Endothelial cell (in vitro differentiated cells): Measurements from ENCODE around the gene SYT2. TPM values are rescaled to one million over a fixed set of nuclear protein-coding genes. Genes with fewer than 3 reads are reported as not detected.

Experiments used
- DNase-seq: peaks from one replicate; pipeline ENCODE4 v3.0.0; 2021; ENCODE audit warnings: low spot score
- H3K27ac Mint-ChIP-seq: one replicate; pipeline ENCODE4 v1.8.0; 2021; ENCODE audit warnings: mixed read lengths, inconsistent platforms; ENCODE audit not compliant: unreplicated experiment
- H3K27me3 Mint-ChIP-seq: one replicate; pipeline ENCODE4 v1.8.0; 2021; ENCODE audit warnings: mild to moderate bottlenecking, moderate library complexity, mixed read lengths, inconsistent platforms; ENCODE audit not compliant: unreplicated experiment
- H3K36me3 Mint-ChIP-seq: one replicate; pipeline ENCODE4 v1.8.0; 2021; ENCODE audit warnings: mild to moderate bottlenecking, low read depth, mixed read lengths, inconsistent platforms; ENCODE audit not compliant: unreplicated experiment
- H3K4me1 Mint-ChIP-seq: one replicate; pipeline ENCODE4 v1.8.0; 2021; ENCODE audit warnings: mild to moderate bottlenecking, mixed read lengths, inconsistent platforms; ENCODE audit not compliant: unreplicated experiment
- H3K4me3 Mint-ChIP-seq: one replicate; pipeline ENCODE4 v1.8.0; 2021; ENCODE audit warnings: mild to moderate bottlenecking, mixed read lengths, inconsistent platforms; ENCODE audit not compliant: unreplicated experiment
- H3K9me3 Mint-ChIP-seq: one replicate; pipeline ENCODE4 v1.8.0; 2021; ENCODE audit warnings: mixed read lengths, inconsistent platforms; ENCODE audit not compliant: unreplicated experiment
- total RNA-seq: library from RNA; stranded (reverse); fragmentation: NEBNext Ultra II Directional; extraction: Animal tissue kit (Norgen Biotek cat#: 25700); gene quantifications from one replicate; pipeline ENCODE4 v1.2.1, GENCODE V29; 2021; ENCODE audit not compliant: unreplicated experiment
- TF ChIP-seq, protein P1 (sequence below): fragments of 200-600 bp; sonication (generic); IDR thresholded peaks from one replicate; pipeline ENCODE4 v1.5.0; 2021; ENCODE audit warnings: antibody characterized with exemption; ENCODE audit not compliant: unreplicated experiment

The SYT2 gene
- total RNA-seq, 1 donor from 2014 or later = 0.33 TPM

DNA sequence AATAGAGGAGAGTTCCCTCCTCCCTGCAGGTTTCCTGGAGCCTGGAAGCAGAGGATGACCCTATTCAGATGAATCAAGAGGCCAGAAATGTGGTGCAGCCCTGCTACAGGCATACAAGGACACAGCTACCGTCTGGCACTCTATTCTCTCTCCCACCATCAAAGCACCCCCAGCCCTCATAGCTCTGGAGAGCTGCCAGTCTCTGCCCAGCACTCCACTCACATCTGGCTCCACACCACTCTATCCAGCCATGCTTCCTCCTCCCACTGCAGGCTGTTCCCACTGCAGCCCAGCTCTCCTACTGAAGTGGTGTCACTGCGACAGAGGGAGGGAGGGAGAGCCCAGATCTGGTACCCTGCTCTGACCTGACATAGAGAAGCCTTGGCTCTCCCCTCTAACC is 18.4 kb downstream of the SYT2 start:
- no peak overlapping the region for H3K4me3 Mint-ChIP-seq
- no peaks in the 10 kb centered on the region for H3K4me1 Mint-ChIP-seq
- no peaks in the 10 kb centered on the region for H3K36me3 Mint-ChIP-seq
- DNase-seq = no peak
- H3K27ac Mint-ChIP-seq = no peak overlapping the region
- peaks cover 11% of the 10 kb centered on the region for H3K27me3 Mint-ChIP-seq
- H3K9me3 Mint-ChIP-seq = no peaks in the 10 kb centered on the region
- TF ChIP-seq, protein P1, sequence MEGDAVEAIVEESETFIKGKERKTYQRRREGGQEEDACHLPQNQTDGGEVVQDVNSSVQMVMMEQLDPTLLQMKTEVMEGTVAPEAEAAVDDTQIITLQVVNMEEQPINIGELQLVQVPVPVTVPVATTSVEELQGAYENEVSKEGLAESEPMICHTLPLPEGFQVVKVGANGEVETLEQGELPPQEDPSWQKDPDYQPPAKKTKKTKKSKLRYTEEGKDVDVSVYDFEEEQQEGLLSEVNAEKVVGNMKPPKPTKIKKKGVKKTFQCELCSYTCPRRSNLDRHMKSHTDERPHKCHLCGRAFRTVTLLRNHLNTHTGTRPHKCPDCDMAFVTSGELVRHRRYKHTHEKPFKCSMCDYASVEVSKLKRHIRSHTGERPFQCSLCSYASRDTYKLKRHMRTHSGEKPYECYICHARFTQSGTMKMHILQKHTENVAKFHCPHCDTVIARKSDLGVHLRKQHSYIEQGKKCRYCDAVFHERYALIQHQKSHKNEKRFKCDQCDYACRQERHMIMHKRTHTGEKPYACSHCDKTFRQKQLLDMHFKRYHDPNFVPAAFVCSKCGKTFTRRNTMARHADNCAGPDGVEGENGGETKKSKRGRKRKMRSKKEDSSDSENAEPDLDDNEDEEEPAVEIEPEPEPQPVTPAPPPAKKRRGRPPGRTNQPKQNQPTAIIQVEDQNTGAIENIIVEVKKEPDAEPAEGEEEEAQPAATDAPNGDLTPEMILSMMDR = no peak

DNA sequence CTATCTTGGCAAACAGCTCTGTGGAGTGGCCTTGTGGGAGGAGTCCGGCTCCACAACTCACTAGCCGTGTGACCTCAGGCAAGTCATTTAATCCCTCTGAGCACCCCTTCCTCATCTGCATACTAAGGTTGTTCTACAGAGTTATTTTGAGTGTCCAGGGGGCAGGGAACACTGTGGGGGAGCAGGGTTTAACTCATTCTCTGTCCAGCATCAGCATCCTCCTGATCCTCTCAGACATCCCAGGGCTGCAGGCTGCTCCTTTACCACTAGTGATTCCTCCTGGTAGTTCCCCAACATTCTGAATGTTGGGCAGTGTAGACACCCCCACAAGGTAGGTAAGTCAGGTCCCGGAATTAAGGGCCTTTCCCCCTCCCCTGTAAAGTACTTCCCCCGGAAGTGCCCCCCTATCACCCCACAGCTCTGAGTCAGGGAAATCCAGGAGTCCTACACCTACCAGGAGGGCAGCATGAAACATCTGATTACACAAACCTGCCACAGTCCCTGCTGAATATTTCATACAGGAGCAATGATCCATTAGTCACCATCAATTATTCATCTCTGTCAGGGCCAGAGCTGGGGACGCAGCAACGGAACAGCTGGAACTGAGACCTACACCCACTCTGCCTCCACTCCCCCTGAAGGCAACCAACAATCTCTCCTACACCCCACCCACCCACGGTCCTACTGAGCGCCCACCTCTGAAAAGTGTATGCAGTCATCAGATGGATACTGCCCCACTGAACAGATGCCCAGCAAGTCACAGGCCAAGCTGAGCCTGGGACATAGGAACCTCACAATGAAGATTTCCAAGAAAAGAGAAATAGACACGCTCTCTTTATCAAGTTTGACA is 20.5 kb downstream of the SYT2 start:
- no peak for DNase-seq
- H3K36me3 Mint-ChIP-seq = no peaks in the 10 kb centered on the region
- H3K4me1 Mint-ChIP-seq = peaks cover 9% of the 10 kb centered on the region
- H3K9me3 Mint-ChIP-seq = no peaks in the 10 kb centered on the region
- no peak overlapping the region for H3K4me3 Mint-ChIP-seq
- TF ChIP-seq, protein P1 = no peak
- H3K27me3 Mint-ChIP-seq = peaks cover 9% of the 10 kb centered on the region
- no peak overlapping the region for H3K27ac Mint-ChIP-seq

DNA sequence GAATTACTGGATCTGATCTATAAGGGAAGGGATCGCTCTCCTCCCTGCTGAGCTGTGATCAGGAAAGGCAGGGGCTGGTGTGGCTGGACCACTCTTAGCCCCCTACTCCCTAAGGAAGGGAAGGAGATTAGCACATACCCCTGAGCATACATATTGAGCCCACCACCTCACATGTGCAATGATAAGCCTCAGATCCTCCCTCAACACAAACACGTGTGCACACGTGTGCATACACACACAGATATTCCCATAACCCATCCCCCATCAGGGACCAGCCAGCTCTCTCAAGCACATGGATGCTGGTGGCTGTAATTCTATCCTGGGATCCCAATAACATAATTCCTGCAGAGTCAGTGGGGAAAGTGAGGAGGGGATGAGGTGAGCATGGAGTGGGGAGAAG is 21.2 kb downstream of the SYT2 start:
- Mint-ChIP-seq H3K36me3 (no peaks in the 10 kb centered on the region), H3K9me3 (no peaks in the 10 kb centered on the region), H3K4me1 (peaks cover 11% of the 10 kb centered on the region), H3K27ac (no peak overlapping the region), H3K27me3 (peaks cover 9% of the 10 kb centered on the region), H3K4me3 (no peak overlapping the region)
- TF ChIP-seq, protein P1 = no peak
- no peak for DNase-seq

DNA sequence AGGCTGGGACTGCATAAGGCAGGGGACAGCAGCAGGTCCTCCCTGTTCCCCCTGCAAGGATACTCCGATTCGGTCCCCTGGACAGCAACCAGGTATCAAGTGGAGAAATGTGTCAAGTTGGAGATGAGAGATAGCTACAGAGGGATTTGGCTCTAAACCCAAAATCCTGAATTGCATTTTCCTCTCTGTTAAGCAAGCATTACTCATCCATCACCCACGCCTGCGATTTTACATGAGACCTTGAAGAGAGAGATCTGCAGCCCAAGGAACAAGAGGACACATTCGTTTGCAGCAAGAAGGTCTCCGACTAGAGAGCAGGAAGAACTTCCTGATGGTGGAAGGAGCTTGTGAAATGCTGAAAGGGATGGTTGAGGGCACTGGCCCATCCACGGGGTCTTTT is 21.9 kb downstream of the SYT2 start:
- H3K27me3 Mint-ChIP-seq = peaks cover 9% of the 10 kb centered on the region

DNA sequence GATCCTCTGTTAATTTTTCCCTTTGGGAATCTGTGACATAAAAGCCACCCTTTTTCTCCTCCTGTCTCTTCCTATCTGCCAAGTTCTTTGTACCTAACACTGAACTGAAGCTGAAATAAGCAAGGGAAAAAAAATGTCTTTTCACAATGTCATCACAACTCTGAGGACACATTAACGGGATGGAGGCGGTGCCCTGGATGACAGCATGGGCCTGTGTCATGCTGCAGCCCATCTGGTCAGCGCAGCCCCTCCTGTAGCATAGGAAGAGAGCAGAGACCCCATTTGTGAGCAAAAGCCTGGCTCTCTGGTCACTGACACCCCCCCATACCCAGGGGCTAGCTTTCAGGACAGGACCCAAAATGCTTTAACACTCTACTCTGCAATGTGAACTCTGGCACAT is 22.5 kb downstream of the SYT2 start:
- H3K27me3 Mint-ChIP-seq = peaks cover 9% of the 10 kb centered on the region

More for the DNA sequence above, 21.9 kb downstream of the SYT2 start:
- no peaks in the 10 kb centered on the region for H3K36me3 Mint-ChIP-seq
- H3K4me1 Mint-ChIP-seq = peaks cover 11% of the 10 kb centered on the region
- H3K4me3 Mint-ChIP-seq = no peak overlapping the region
- H3K27ac Mint-ChIP-seq = no peak overlapping the region
- TF ChIP-seq, protein P1 = no peak
- no peaks in the 10 kb centered on the region for H3K9me3 Mint-ChIP-seq
- no peak for DNase-seq

More for the DNA sequence above, 22.5 kb downstream of the SYT2 start:
- H3K9me3 Mint-ChIP-seq = no peaks in the 10 kb centered on the region
- H3K4me1 Mint-ChIP-seq = peaks cover 11% of the 10 kb centered on the region
- no peak for DNase-seq
- H3K27ac Mint-ChIP-seq = no peak overlapping the region
- H3K36me3 Mint-ChIP-seq = no peaks in the 10 kb centered on the region
- H3K4me3 Mint-ChIP-seq = no peak overlapping the region
- TF ChIP-seq, protein P1 = no peak
